NCI-H1436 (cell line): ENCODE data around the gene CT45A2.
"Not testable (repeated sequence)": the region's sequence is repeated elsewhere in the genome, so short reads cannot be mapped to it uniquely, and the experiment has no call there.

ENCODE experiments used
- DNase-seq: peaks from one replicate; lab custom pipeline; 2025; lab: John Stamatoyannopoulos, UW

Gene CT45A2

GRCh38 chrX:135819912-135820311, at the start of gene CT45A2:
Gene CT45A2, minus strand, starts transcription at chrX:135820012. Its CDS starts 3,747 bp downstream, at chrX:135816265.
- DNase-seq, result not testable (repeated sequence)

- not testable (repeated sequence) for DNase-seq
Measured at GRCh38 chrX:135854438-135854837, 34.6 kb upstream of the CT45A2 start, which contains the start of gene CT45A8. Gene CT45A8, minus strand, starts transcription at chrX:135854538. Its CDS starts 3,755 bp downstream, at chrX:135850783.

- not testable (repeated sequence) for DNase-seq
Measured at GRCh38 chrX:135837180-135837579, 17.4 kb upstream of the CT45A2 start, which contains the start of gene CT45A7. Gene CT45A7, minus strand, starts transcription at chrX:135837280. Its CDS starts 3,747 bp downstream, at chrX:135833533.

GRCh38 chrX:135802687-135803086, 17.1 kb downstream of the CT45A2 start, which contains the start of gene CT45A6:
Gene CT45A6, minus strand, starts transcription at chrX:135802787. Its CDS starts 3,794 bp downstream, at chrX:135798993.
- not testable (repeated sequence) for DNase-seq

- not testable (repeated sequence) for DNase-seq
Measured at GRCh38 chrX:135785403-135785802, 34.4 kb downstream of the CT45A2 start, which contains the start of gene CT45A5. Gene CT45A5, minus strand, starts transcription at chrX:135785503. Its CDS starts 3,774 bp downstream, at chrX:135781729.

- DNase-seq, result not testable (repeated sequence)
Measured at GRCh38 chrX:135768091-135768490, 51.7 kb downstream of the CT45A2 start, which contains the start of gene CT45A3. Gene CT45A3, minus strand, starts transcription at chrX:135768191. Its CDS starts 3,747 bp downstream, at chrX:135764444.
